ENCODE results near the gene GPX4. TPM values are rescaled to one million over a fixed set of nuclear protein-coding genes. Genes with fewer than 3 reads are reported as not detected.

Gene GPX4
- total RNA-seq, 1 donor from 2014 or later, result 415 TPM

DNA sequence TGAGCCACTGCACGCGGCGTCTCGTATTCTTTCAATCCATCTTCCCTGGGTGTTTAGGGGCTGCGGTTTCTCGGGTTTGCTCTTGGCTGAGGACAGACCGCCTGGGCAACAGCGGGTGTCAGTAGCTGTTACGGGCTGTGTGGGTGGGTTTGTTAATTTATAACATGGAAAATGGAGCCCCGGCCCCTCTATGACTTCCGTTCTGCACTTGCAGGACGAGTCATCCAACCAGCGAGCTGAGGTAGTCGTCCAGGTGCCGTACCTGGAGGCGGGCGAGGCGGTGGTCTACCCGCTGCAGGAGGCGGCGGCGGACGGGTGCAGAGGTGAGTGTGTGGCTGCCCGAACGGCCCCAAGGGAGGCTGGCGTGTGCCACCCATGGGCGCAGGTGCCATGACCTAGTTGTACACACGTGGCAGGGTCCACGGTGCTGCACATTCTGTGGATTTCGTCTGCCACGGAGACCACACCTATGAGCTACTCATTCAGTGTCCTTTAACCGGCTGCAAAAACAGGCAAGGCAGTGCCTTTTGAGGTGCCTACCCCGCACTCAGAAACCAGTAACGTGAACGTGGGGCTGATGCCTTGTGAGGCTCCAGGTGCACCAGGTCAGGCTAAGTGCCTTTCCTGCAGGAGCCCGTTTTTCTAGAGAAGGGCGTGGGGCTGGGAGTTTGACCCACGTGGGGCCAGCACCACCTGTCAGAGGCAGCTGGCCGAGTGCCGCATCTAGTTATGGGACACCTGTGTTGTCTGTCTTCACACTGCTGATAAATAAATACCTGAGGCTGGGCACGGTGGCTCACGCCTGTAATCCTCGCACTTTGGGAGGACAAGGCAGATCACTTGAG lies 19.5 kb upstream of the GPX4 start:
- DNase-seq (ENCODE audit: low read depth in 2 of 2), result no peak

- DNase-seq (ENCODE audit: low read depth in 2 of 2), result no peak
Observed at GRCh38 chr19:1085053-1085658, 18.6 kb upstream of the GPX4 start.

DNA sequence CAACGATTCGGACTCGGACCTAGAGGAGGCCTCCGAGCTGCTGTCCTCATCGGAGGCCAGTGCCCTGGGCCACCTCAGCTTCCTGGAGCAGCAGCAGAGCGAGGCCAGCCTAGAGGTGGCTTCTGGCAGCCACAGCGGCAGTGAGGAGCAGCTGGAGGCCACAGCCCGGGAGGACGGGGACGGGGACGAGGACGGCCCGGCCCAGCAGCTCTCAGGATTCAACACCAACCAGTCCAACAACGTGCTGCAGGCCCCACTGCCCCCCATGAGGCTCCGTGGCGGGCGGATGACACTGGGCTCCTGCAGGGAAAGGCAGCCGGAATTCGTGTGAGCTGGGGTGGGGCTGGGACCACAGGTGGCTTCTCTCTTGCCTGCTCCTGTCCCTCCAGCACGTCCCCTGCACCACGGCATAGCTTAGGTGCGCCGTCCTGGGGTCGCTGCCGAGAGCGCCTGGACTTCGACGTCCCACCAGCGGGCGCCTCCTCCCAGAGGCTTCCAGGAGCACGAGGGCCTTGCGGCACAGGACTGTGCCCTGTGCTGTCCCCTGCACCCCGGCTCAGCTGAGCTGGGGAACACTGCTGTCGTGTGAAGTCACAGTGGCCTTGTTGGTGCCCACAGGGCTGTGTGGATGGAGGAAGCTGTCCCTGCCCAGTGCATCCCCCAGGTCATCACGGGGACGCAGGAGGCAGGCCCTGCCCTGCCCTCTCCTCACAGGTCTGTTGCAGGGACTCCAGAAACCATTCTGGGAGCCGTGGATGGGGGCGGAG lies 17.9 kb upstream of the GPX4 start:
- no peak for DNase-seq (ENCODE audit: low read depth in 2 of 2)

GRCh38 chr19:1086613-1087012 lies 17.2 kb upstream of the GPX4 start:
- DNase-seq (ENCODE audit: low read depth in 2 of 2), result no peak

DNA sequence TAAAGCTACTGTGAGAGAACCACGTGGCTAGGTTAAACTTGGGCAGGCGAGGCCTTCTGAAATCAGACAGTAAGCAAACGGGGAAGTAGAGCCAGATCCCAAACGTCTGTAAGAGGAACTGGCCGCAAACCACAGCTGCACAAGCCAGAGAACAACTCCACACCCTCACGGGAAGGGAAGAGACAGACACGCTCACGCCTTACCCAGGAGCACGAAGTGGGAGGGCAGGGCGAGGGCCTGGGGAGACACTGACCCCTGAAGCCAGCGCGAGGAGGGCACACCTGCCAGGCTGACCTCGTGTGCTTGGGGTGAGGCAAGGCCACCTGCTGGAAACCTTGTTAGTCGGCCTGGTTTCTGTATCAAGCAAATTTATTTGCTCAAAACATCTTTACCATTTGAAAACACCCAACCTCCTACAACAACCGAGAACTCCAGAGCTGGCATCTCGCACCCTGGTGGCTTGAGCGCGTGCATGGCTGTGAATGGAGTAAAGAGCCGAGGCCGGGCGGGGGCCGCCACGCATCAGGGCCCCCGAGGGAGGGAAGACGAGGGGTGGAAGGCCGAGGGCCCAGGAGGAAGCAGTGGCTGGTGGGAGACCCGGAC lies 15.9 kb upstream of the GPX4 start:
- no peak for DNase-seq (ENCODE audit: low read depth in 2 of 2)

GRCh38 chr19:1088416-1089010 lies 15.3 kb upstream of the GPX4 start:
- no peak for DNase-seq (ENCODE audit: low read depth in 2 of 2)

GRCh38 chr19:1089126-1089771 lies 14.5 kb upstream of the GPX4 start:
- no peak for DNase-seq (ENCODE audit: low read depth in 2 of 2)

DNA sequence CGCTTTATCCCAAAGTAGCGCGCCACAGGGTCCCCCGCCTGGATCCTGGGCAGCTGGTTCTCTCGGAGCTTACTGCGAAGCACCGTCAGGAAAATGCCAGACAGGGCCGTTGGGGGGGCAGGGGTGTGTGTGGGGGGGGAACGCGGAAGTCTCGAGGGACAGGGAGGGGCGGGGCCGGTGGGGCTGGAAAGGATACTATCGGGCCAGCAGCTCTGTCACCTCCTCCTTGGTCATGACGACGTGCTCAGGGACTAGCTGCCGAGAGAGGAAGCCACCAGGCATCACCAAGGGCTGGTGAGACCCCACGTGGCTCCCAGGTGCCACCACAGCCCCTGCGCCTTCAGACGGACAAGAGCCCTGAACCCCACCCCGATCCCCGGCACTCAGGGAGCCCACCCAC lies 13.9 kb upstream of the GPX4 start:
- DNase-seq (ENCODE audit: low read depth in 2 of 2), result no peak

DNA sequence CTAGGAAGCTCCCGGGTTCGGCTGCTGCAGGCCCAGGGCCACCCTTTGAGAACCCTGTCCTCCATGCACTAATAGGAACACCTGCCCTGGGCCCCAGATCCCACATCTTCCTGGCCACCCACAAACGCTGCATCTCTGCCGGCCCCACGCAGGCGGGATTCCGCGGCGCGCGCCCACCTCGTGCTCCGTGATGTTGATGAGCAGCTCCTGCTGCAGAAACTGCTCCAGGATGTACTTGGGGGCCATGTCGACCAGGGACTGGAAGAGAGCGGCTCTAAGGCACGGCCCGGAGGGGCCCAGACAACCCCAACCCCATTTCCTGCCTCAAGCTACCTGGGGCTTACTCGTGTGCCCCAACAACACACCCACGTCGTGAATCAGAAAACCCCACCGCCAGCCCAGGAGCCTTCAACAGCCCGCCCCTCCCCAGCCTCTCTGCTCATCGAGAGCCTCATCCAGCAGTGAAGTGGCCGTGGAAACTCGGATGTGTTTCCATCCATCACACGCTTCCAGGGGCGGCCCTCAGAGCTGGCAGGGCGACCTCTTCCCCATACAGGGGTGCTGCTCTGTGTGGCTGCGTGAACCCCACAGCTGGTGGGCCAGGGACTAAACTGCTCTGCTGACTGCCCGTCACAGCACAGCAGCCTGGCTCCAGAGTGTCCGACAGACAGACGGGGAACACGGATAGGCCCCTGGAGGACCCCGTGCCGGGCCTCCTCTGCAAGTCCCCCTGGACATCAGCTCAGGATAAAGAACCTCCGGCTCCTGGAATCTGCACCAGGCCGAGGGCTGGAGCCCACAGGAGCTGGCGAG lies 12.9 kb upstream of the GPX4 start:
- no peak for DNase-seq (ENCODE audit: low read depth in 2 of 2)

DNA sequence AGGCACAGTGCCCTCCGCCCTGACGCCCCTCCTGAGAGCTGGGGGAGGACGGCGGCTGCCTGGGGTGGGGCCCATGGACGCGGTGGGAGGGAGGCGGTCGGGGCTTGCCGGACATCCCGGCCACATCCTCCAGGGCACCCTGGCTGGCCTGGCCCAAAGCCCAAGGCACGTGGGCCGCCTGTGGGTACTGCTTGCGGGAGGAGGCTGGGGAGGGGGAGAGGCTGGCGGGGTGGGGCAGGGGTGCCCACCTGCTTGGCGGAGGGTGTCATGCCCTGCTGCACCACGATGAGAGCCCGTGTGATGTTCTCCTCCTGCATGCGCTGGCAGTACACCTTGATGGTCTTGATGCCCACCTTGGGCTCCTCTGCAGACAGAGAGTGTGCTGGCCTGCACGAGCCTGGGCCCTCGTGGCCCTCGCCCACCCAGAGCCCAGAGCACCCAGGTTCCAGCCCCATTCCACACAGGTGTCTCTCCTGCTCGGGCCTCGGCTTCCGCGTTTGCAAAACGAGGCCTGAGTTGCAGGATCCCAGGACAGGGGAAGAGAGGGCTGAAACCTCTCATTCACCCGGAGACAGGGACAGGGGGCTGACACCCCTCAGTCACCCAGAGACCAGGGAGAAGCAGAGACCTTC lies 12.1 kb upstream of the GPX4 start:
- DNase-seq (ENCODE audit: low read depth in 2 of 2), result no peak

DNA sequence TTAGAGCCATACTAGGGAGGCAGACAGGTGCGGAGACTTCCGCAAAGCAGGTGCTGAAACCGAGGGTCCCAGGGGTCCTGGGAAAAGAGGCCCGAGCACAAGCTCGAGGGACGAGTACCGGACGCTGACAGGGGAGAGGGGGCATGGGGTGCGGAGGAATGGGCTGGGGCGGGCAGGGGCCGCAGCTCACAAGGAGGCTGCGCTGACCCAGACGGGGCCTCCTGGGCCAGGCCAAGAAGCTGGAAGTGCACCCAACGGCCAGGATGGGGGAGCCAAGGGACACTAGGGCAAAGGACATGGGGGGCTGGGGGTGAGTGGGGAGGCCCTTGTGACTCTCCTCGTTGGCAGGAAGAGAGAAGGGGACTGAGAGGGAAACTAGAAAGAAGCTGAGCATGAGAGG lies 10.5 kb upstream of the GPX4 start:
- DNase-seq (ENCODE audit: low read depth in 2 of 2), result no peak

- no peak for DNase-seq (ENCODE audit: low read depth in 2 of 2)
Observed at GRCh38 chr19:1093811-1094553, 9.8 kb upstream of the GPX4 start.

GRCh38 chr19:1094655-1094977 lies 9.2 kb upstream of the GPX4 start:
- no peak for DNase-seq (ENCODE audit: low read depth in 2 of 2)

DNA sequence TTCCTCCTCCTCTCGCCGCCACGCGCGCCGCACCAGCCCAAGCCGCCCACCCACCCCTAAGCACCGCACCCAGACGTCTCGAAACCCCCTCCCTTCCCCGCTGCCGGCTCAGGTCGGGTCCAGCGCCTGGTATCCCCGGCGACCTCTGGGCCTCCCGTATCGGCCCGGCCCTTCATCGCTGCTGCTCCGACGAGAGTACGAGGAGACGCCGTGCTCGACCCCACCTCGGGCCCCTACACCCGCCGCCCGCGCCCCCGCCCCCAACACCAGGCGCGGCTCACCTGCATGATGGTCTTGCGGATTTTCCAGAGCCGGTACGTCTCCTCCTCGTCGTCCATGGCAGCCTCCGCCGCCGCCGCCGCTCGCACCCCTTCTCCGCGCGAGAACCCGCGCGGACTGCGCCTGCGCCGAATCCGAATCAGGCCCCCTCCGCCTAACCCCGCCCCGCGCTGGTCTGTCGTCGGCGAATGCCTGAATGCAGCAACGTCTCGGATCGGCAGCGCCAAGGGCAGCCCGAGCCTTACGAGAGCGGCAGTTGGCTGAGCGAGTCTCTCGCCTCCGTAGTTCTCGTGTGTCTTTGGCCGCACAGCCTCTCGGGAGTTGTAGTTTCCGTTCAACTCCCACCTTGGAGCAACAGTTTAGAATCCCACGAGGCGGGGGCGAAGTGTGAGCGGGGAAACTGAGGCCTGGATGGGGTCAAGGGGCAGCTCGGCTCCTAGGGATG lies 8.7 kb upstream of the GPX4 start, which contains the start of gene POLR2E:
Gene POLR2E, minus strand, starts transcription at position 398 of the 724 bp plus-strand sequence. Its CDS starts 60 bp downstream, at position 338.
- peak; percentile 99 for DNase-seq (ENCODE audit: low read depth in 2 of 2)

DNA sequence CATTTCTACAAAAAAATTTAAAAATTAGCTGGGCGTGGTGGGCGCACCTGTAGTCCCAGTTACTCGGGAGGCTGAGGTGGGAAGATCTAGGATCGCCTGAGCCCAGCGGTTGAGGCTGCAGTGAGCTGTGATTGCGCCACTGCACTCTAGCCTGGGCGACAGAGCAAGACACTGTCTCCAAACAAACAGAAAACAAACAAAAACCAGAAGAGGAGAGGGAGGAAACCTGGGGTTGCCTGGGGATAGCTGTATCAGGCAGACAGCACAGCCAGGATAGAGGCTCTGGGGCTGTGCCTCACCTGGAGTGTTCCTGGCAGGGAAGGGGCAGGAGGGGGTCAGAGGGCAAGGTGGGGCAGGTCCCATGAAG lies 6.0 kb upstream of the GPX4 start:
- no peak for DNase-seq (ENCODE audit: low read depth in 2 of 2)

GRCh38 chr19:1098177-1099051 lies 5.4 kb upstream of the GPX4 start:
- no peak for DNase-seq (ENCODE audit: low read depth in 2 of 2)

DNA sequence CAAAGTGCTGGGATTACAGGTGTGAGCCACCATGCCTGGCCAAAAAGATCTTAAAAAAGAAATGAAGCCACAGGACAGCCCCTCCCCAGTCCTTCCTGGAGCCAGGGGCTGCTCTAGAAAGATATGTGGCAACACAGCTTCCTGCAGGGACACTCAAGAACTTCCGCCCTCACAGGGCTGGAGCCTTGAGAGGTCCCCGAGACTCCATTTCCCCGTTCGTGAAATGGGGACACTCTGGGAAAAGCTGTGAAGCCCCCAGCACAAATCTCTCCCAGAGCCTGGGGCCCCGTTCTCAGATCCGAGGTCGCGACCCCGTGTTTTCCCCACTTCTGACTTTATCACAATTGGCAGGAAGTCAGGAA lies 2.5 kb upstream of the GPX4 start:
- peak in 1 of 2 donors; percentile 44 for DNase-seq (ENCODE audit: low read depth in 2 of 2)
